Natural killer cell (primary cell): Measurements from ENCODE around the gene SNAPC1. TPM values are rescaled to one million over a fixed set of nuclear protein-coding genes. Genes with fewer than 3 reads are reported as not detected.

ENCODE experiments used
- ATAC-seq, 3 donors: fragments of 150-1000 bp in 2 of 3; fragments of 200-7000 bp in 1 of 3; cut with Tn5 transposase; 1 replicate in 1 of 3; 2 replicates in 2 of 3; pipeline ENCODE4 v1.10.0; 2021; ENCODE audit warnings: mild to moderate bottlenecking in 2 of 3, moderate library complexity in 2 of 3
- DNase-seq, 2 donors: peaks; one replicate each; pipeline versions ENCODE4 v3.0.0 to v3.0.0-alpha.2; 2013 to 2021; ENCODE audit warnings: mixed read lengths in 1 of 2
- H3K27ac ChIP-seq: one replicate; pipeline ENCODE4 v1.5.1; 2013; ENCODE audit warnings: mild to moderate bottlenecking, low read length
- H3K27me3 ChIP-seq: one replicate; pipeline ENCODE4 v1.6.1; 2013; ENCODE audit warnings: low read length; ENCODE audit not compliant: control insufficient read depth, insufficient read depth
- H3K36me3 ChIP-seq: one replicate; pipeline ENCODE4 v1.6.1; 2013; ENCODE audit warnings: low read length; ENCODE audit not compliant: control insufficient read depth, insufficient read depth
- H3K4me1 ChIP-seq: one replicate; pipeline ENCODE4 v1.6.1; 2013; ENCODE audit warnings: low read length; ENCODE audit not compliant: control insufficient read depth, insufficient read depth
- H3K4me3 ChIP-seq: one replicate; pipeline ENCODE4 v1.5.1; 2013; ENCODE audit warnings: low read length
- H3K9me3 ChIP-seq: one replicate; pipeline ENCODE4 v1.6.1; 2013; ENCODE audit warnings: low read length; ENCODE audit not compliant: control insufficient read depth, insufficient read depth
- H3K27ac Mint-ChIP-seq, 2 donors: one replicate each; pipeline ENCODE4 v1.8.0; 2022; ENCODE audit warnings: mild to moderate bottlenecking in 2 of 2, mixed read lengths in 2 of 2, moderate library complexity in 1 of 2
- H3K27me3 Mint-ChIP-seq, 2 donors: one replicate each; pipeline ENCODE4 v1.8.0; 2022; ENCODE audit warnings: low read depth in 2 of 2, mixed read lengths in 2 of 2
- H3K36me3 Mint-ChIP-seq: one replicate; pipeline ENCODE4 v1.8.0; 2022; ENCODE audit warnings: mixed read lengths
- H3K4me1 Mint-ChIP-seq, 2 donors: one replicate each; pipeline ENCODE4 v1.8.0; 2022; ENCODE audit warnings: mixed read lengths in 2 of 2
- H3K4me3 Mint-ChIP-seq: one replicate; pipeline ENCODE4 v1.8.0; 2022; ENCODE audit warnings: mild to moderate bottlenecking, moderate library complexity, mixed read lengths
- H3K9me3 Mint-ChIP-seq, 2 donors: one replicate each; pipeline ENCODE4 v1.8.0; 2022; ENCODE audit warnings: mixed read lengths in 2 of 2
- WGBS: methylation state at CpG from one replicate; pipeline ENCODE4 v1.1.7; 2013; ENCODE audit warnings: missing lambda C conversion rate; ENCODE audit not compliant: insufficient coverage; 5-methylcytosine and 5-hydroxymethylcytosine counted together
- intact Hi-C: fragments of 100-400 bp; cut with micrococcal nuclease; formaldehyde crosslinking; loops from one replicate; pipeline ENCODE4 v1.14.2; 2022
- total RNA-seq, 4 donors: library from RNA; stranded (reverse); fragments of 120-200 nt in 1 of 4; gene quantifications; one replicate each; pipeline versions ENCODE4 v1.2.3 to v1.2.4, GENCODE V29; 2013 to 2022
- TF ChIP-seq, protein P1 (sequence below): fragments of 200-600 bp; IDR thresholded peaks from one replicate; pipeline ENCODE4 v1.8.0; 2022; ENCODE audit warnings: antibody characterized with exemption

The SNAPC1 gene
- total RNA-seq, 3 donors from 2014 or later (not counting 1 experiment from before 2014, with no cell fraction given) = 2.2 to 2.4 (median 2.2) TPM

DNA sequence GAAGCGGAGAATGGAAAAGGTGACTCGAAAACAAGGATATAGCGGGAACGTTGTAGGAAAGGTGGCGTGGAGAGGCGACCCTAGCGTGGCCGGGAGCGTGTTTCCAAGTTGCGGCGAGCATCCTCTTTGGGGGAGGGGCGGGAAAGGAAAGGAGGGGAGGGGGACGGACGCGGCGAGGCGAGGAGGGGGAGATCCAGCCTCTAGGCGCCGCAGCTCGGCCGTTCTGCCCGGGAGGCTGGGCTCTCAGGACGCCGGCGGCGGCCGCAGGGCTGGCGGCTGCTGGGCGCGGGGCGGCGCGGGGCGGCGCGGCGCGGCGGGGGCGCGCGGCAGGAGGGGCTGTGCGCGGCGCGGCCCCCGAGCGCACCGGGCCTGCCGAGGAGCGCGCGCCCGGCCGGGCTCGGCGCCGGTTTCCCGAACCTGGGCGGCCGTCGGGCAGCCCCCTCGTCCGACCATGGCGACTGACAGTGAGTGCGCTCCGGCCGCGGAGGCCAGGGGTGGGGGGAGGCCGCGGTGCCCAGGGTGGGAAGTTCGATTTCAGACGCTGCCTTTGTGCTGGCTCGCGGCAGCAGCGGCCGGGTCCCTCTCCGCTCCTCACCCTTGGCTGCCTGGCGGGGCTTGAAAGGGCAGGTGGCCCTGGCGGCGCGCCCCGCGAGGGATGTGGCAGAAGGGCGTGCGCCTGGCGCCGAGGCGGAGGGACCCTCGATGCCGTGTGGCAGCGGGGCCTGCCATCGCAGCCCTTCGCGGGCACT, 50.3 kb downstream of the SNAPC1 start, which contains the start of gene SYT16:
Gene SYT16 (plus strand): TSS at position 357 of the 749 bp plus-strand sequence.
- H3K9me3 Mint-ChIP-seq = no peaks in the 10 kb centered on the region
- H3K36me3 Mint-ChIP-seq = no peaks in the 10 kb centered on the region
- Histone ChIP-seq H3K36me3 (no peaks in the 10 kb centered on the region), H3K9me3 (no peaks in the 10 kb centered on the region), H3K4me1 (peaks cover 3% of the 10 kb centered on the region), H3K27me3 (peaks cover 21% of the 10 kb centered on the region), H3K27ac (no peak within 1 kb of the TSS), H3K4me3 (no peak within 1 kb of the TSS)
- 5% methylated on average over 94 of the region's 95 CpGs for WGBS
- peaks cover 0 to 4% of the 10 kb centered on the region in 2 donors for H3K4me1 Mint-ChIP-seq
- H3K27me3 Mint-ChIP-seq = peaks cover 42 to 60% of the 10 kb centered on the region in 2 donors
- H3K4me3 Mint-ChIP-seq = peak within 1 kb of the TSS; percentile 57
- DNase-seq (peak in 1 of 2 donors; percentile 18), ATAC-seq (peak in 1 of 3 donors; percentile 45)
- TF ChIP-seq, protein P1, sequence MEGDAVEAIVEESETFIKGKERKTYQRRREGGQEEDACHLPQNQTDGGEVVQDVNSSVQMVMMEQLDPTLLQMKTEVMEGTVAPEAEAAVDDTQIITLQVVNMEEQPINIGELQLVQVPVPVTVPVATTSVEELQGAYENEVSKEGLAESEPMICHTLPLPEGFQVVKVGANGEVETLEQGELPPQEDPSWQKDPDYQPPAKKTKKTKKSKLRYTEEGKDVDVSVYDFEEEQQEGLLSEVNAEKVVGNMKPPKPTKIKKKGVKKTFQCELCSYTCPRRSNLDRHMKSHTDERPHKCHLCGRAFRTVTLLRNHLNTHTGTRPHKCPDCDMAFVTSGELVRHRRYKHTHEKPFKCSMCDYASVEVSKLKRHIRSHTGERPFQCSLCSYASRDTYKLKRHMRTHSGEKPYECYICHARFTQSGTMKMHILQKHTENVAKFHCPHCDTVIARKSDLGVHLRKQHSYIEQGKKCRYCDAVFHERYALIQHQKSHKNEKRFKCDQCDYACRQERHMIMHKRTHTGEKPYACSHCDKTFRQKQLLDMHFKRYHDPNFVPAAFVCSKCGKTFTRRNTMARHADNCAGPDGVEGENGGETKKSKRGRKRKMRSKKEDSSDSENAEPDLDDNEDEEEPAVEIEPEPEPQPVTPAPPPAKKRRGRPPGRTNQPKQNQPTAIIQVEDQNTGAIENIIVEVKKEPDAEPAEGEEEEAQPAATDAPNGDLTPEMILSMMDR = no peak
- H3K27ac Mint-ChIP-seq = no peak within 1 kb of the TSS
- intact Hi-C loops = no loop called here

DNA sequence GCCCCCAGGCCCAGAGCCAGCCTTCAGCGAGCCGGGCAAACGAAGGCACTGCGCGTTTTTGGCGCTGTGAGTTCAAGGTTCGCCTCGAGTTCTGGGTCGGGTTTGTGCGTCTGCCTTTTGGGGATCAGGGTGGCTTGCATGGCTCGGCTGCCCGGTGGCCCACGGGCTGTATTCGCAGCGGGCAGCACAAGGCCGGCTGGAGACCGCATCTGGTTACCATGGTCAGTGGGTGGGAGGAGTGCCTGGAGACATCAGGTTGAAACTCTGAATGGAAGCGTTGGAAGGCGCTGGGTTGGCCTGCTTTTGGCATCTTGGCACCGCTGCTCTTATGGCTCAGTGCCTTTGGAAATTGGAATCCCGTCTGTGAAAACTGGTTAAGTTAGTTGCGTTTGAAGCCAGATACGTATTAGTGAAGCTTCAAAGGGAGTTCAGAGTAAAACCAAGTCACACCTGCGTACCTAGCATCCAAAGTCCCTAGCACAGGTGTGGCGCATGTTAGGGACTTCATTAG, 50.9 kb downstream of the SNAPC1 start:
- H3K27ac Mint-ChIP-seq = no peak overlapping the region
- H3K27ac ChIP-seq = no peak overlapping the region
- H3K27me3 Mint-ChIP-seq = peaks cover 44 to 66% of the 10 kb centered on the region in 2 donors
- peaks cover 0 to 4% of the 10 kb centered on the region in 2 donors for H3K4me1 Mint-ChIP-seq
- no peak overlapping the region for H3K4me3 ChIP-seq
- peaks cover 3% of the 10 kb centered on the region for H3K4me1 ChIP-seq
- intact Hi-C loops = no loop called here
- ATAC-seq = no peak
- WGBS = 27% methylated on average over 25 of the region's 25 CpGs
- H3K27me3 ChIP-seq = peaks cover 21% of the 10 kb centered on the region
- no peaks in the 10 kb centered on the region for H3K9me3 ChIP-seq
- no peaks in the 10 kb centered on the region for H3K36me3 Mint-ChIP-seq
- H3K9me3 Mint-ChIP-seq = no peaks in the 10 kb centered on the region
- TF ChIP-seq, protein P1 = no peak
- H3K4me3 Mint-ChIP-seq = no peak overlapping the region
- no peak for DNase-seq
- no peaks in the 10 kb centered on the region for H3K36me3 ChIP-seq

DNA sequence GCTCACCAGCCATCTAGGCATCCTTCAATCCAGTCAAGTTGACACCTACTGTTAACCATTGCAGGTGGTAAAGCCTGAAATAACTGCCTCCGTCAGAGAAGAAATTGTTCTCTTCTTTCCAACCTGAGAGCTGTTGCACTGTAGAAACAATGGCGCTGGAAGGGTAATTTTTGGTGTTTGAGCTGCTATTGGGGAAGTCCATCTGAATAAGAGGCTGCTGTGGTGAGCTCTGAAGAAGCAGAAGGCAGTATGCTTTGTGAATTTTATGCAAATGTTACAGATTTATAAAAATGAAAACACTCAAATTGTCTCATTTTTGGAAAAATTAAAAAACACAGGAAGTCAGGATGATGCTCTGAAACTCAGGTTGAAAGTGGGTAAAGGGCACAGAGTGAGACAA, 60.2 kb downstream of the SNAPC1 start:
- no peaks in the 10 kb centered on the region for H3K27me3 ChIP-seq
- Mint-ChIP-seq H3K4me1 (no peaks in the 10 kb centered on the region), H3K4me3 (no peak overlapping the region), H3K27ac (no peak overlapping the region), H3K36me3 (no peaks in the 10 kb centered on the region), H3K27me3 (peaks cover 25 to 45% of the 10 kb centered on the region in 2 donors), H3K9me3 (no peaks in the 10 kb centered on the region)
- no peaks in the 10 kb centered on the region for H3K4me1 ChIP-seq
- DNase-seq (no peak), ATAC-seq (no peak)
- no peak overlapping the region for H3K27ac ChIP-seq
- no peaks in the 10 kb centered on the region for H3K36me3 ChIP-seq
- intact Hi-C loops = no loop called here
- TF ChIP-seq, protein P1 = no peak
- H3K4me3 ChIP-seq = no peak overlapping the region
- no peaks in the 10 kb centered on the region for H3K9me3 ChIP-seq
- WGBS = 90% methylated on average over 2 of the region's 2 CpGs
